ENCODE results near the gene DLX3.
"Not testable (repeated sequence)": the region's sequence is repeated elsewhere in the genome, so short reads cannot be mapped to it uniquely, and the experiment has no call there.

Gene DLX3

GRCh38 chr17:49995055-49995738 lies at the start of gene DLX3:
TSS of gene DLX3 (minus strand) at chr17:49995224. CDS start at chr17:49994998, 226 bp downstream.
- peak; percentile 40 for DNase-seq

GRCh38 chr17:50044483-50044882 lies 49.5 kb upstream of the DLX3 start:
- no peak for DNase-seq

GRCh38 chr17:50043290-50044148 lies 48.5 kb upstream of the DLX3 start:
- no peak for DNase-seq

- no peak for DNase-seq
Observed at GRCh38 chr17:50042211-50042610, 47.2 kb upstream of the DLX3 start.

GRCh38 chr17:50040496-50040895 lies 45.5 kb upstream of the DLX3 start:
- not testable (repeated sequence) for DNase-seq

- DNase-seq, result no peak
Observed at GRCh38 chr17:50039058-50039457, 44.0 kb upstream of the DLX3 start.

GRCh38 chr17:50037321-50038107 lies 42.5 kb upstream of the DLX3 start:
- no peak for DNase-seq

GRCh38 chr17:50036455-50037261 lies 41.6 kb upstream of the DLX3 start:
- no peak for DNase-seq

GRCh38 chr17:50035945-50036344 lies 40.9 kb upstream of the DLX3 start:
- DNase-seq, result no peak

- DNase-seq, result no peak
Observed at GRCh38 chr17:50035421-50035879, 40.4 kb upstream of the DLX3 start.

- no peak for DNase-seq
Observed at GRCh38 chr17:50034498-50035364, 39.7 kb upstream of the DLX3 start.

GRCh38 chr17:50033316-50033715 lies 38.3 kb upstream of the DLX3 start:
- DNase-seq, result no peak

- no peak for DNase-seq
Observed at GRCh38 chr17:50029185-50029584, 34.2 kb upstream of the DLX3 start.

- DNase-seq, result no peak
Observed at GRCh38 chr17:50028736-50029120, 33.7 kb upstream of the DLX3 start.

- DNase-seq, result peak; percentile 30
Observed at GRCh38 chr17:50027881-50028735, 33.1 kb upstream of the DLX3 start.

- peak; percentile 18 for DNase-seq
Observed at GRCh38 chr17:50027172-50027880, 32.3 kb upstream of the DLX3 start.

- DNase-seq, result peak; percentile 23
Observed at GRCh38 chr17:50026837-50027171, 31.8 kb upstream of the DLX3 start.

- no peak for DNase-seq
Observed at GRCh38 chr17:50026046-50026675, 31.1 kb upstream of the DLX3 start.

- DNase-seq, result no peak
Observed at GRCh38 chr17:50024808-50025207, 29.8 kb upstream of the DLX3 start.

Data from GDM1 (cell line).